Panc1 (cell line): Measurements from ENCODE around the gene MAP2K6. TPM values are rescaled to one million over a fixed set of nuclear protein-coding genes. Genes with fewer than 3 reads are reported as not detected.

ENCODE experiments used
- ATAC-seq: fragments of 200-7000 bp; cut with Tn5 transposase; 2 replicates; pipeline ENCODE4 v1.9.1; 2020; ENCODE audit warnings: mild to moderate bottlenecking, moderate library complexity
- BruUV-seq: library from RNA; stranded (reverse); fragments of 400-500 nt; replicated peaks from 2 replicates; lab custom pipeline; 2021; lab: Mats Ljungman, UMichigan
- CTCF ChIA-PET: fragments of 300-600 bp; sonication (Branson Sonifier 250); formaldehyde crosslinking; loops from one replicate; lab custom pipeline; 2022; ENCODE audit warnings: antibody characterized with exemption; lab: Charles Lee
- POLR2A ChIA-PET: fragments of 300-600 bp; sonication (Branson Sonifier 250); formaldehyde crosslinking; loops from one replicate; lab custom pipeline; 2022; ENCODE audit warnings: antibody characterized with exemption; lab: Charles Lee
- DNase-seq: peaks from one replicate; pipeline ENCODE4 v3.0.0-alpha.2; 2010; ENCODE audit warnings: low read depth, low spot score
- H3K27ac ChIP-seq: 2 replicates; pipeline ENCODE4 v1.5.1; 2011; ENCODE audit warnings: mild to moderate bottlenecking, low read length, inconsistent platforms
- H3K27me3 ChIP-seq: fragments of 200-500 bp; sonication (Bioruptor generic); 2 replicates; pipeline ENCODE4 v1.6.0; 2014; ENCODE audit warnings: low read length, inconsistent platforms; ENCODE audit not compliant: control insufficient read depth, insufficient read depth
- H3K36me3 ChIP-seq: fragments of 200-500 bp; sonication (Bioruptor generic); 2 replicates; pipeline ENCODE4 v1.5.1; 2014; ENCODE audit warnings: inconsistent platforms, mild to moderate bottlenecking, low read length, moderate library complexity; ENCODE audit not compliant: control insufficient read depth, insufficient read depth
- H3K4me1 ChIP-seq: 2 replicates; pipeline ENCODE4 v1.5.1; 2011; ENCODE audit warnings: inconsistent platforms, mild to moderate bottlenecking, low read length, moderate library complexity; ENCODE audit not compliant: control insufficient read depth, insufficient read depth
- H3K4me3 ChIP-seq, 2 experiments: 2 replicates each; pipeline ENCODE4 v1.5.1; 2011 to 2012; ENCODE audit warnings: low read depth in 2 of 2, low read length in 2 of 2, mild to moderate bottlenecking in 2 of 2, inconsistent platforms in 1 of 2, moderate library complexity in 1 of 2
- H3K9me3 ChIP-seq: fragments of 200-500 bp; sonication (Bioruptor generic); 2 replicates; pipeline ENCODE4 v1.5.1; 2014; ENCODE audit warnings: low read depth, mild to moderate bottlenecking, inconsistent platforms, low read length, moderate library complexity; ENCODE audit not compliant: control insufficient read depth, insufficient read depth
- POLR2AphosphoS5 ChIP-seq: IDR thresholded peaks from 2 replicates; pipeline ENCODE4 v1.6.1; 2012; ENCODE audit warnings: mild to moderate bottlenecking, low read depth, low read length, moderate library complexity
- SIN3A ChIP-seq: IDR thresholded peaks from 2 replicates; pipeline ENCODE4 v1.6.1; 2012; ENCODE audit warnings: low read depth, mild to moderate bottlenecking, low read length, moderate library complexity, borderline replicate concordance; ENCODE audit not compliant: insufficient read depth
- TCF7L2 ChIP-seq: IDR thresholded peaks from 2 replicates; pipeline ENCODE4 v1.6.1; 2011; ENCODE audit warnings: mild to moderate bottlenecking, low read depth, low read length, inconsistent platforms
- in situ Hi-C: cut with HindIII; loops from 2 replicates; pipeline ENCODE4 v1.10.0; 2016; ENCODE audit warnings: low sequenced_read_pairs, low pct_unique_long_range_greater_than_20kb
- intact Hi-C: fragments of 100-400 bp; cut with micrococcal nuclease; formaldehyde crosslinking; loops from one replicate; pipeline ENCODE4 v1.10.0; 2022; ENCODE audit not compliant: unreplicated experiment
- total RNA-seq: library from RNA; stranded (reverse); gene quantifications from one replicate; pipeline ENCODE4 v1.2.1, GENCODE V29; 2021; ENCODE audit not compliant: unreplicated experiment
- TF ChIP-seq, protein P1 (sequence below): fragments of 450-650 bp; IDR thresholded peaks from 2 replicates; pipeline ENCODE4 v1.5.1; 2017; ENCODE audit warnings: mild to moderate bottlenecking
- TF ChIP-seq, protein P2 (sequence below), 2 experiments: IDR thresholded peaks; 2 replicates each; pipeline ENCODE4 v1.6.1; 2011 to 2012; ENCODE audit warnings: low read depth in 2 of 2, control low read depth in 1 of 2, low read length in 1 of 2, mild to moderate bottlenecking in 1 of 2, moderate library complexity in 1 of 2; ENCODE audit not compliant: insufficient read depth in 1 of 2

Gene MAP2K6
- total RNA-seq, 1 experiment from 2014 or later, result 11.8 TPM

DNA sequence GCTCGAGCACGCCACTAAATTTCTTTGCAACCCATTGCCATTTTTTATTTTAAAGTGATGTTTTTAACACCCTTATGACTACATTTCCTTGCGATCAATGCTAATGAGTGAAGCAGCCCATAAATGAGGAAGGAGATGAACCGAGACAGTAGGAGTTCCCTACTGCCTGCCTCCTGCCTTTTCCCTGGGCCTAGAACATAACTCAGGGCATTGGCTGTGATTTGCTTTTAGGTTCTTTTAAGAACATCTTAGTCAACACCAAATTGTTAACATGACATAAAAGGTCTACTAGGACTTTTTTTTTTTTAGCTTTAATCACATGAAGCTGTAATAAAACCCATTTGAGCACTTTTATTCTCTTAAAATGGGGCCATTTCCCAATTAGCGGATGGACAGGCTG is 81.3 kb downstream of the MAP2K6 start:
- CTCF ChIA-PET, result interaction anchor here (0.7 kb wide), 1 partner anchor 107 kb away, joined by 4 read pairs; no protein-coding TSS in a partner anchor

DNA sequence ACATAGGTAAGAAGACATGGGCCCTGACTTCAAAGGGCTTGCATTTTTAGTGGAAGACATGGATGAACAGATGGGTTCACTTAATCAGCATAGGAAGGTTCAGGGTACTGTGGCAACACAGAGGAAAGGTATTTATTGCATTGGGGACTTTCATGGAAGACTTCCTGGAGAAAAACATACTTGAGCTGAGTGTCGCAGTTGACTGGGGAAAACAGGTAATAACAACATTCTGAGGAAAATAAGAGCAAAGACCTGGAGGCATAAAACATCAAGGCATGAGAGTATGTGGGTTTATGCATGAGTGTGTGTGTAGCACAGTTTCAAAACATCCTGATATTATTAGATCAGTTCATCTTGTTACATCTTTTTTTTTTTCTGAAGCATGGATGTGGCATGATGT is 82.7 kb downstream of the MAP2K6 start:
- in situ Hi-C loops (no loop called here), intact Hi-C loops (no loop called here)
- ChIA-PET POLR2A (no interaction called here), CTCF (no interaction called here)
- no peak for TF ChIP-seq TCF7L2
- TF ChIP-seq SIN3A, result no peak
- TF ChIP-seq, protein P1, sequence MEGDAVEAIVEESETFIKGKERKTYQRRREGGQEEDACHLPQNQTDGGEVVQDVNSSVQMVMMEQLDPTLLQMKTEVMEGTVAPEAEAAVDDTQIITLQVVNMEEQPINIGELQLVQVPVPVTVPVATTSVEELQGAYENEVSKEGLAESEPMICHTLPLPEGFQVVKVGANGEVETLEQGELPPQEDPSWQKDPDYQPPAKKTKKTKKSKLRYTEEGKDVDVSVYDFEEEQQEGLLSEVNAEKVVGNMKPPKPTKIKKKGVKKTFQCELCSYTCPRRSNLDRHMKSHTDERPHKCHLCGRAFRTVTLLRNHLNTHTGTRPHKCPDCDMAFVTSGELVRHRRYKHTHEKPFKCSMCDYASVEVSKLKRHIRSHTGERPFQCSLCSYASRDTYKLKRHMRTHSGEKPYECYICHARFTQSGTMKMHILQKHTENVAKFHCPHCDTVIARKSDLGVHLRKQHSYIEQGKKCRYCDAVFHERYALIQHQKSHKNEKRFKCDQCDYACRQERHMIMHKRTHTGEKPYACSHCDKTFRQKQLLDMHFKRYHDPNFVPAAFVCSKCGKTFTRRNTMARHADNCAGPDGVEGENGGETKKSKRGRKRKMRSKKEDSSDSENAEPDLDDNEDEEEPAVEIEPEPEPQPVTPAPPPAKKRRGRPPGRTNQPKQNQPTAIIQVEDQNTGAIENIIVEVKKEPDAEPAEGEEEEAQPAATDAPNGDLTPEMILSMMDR, result no peak
- TF ChIP-seq, protein P2, sequence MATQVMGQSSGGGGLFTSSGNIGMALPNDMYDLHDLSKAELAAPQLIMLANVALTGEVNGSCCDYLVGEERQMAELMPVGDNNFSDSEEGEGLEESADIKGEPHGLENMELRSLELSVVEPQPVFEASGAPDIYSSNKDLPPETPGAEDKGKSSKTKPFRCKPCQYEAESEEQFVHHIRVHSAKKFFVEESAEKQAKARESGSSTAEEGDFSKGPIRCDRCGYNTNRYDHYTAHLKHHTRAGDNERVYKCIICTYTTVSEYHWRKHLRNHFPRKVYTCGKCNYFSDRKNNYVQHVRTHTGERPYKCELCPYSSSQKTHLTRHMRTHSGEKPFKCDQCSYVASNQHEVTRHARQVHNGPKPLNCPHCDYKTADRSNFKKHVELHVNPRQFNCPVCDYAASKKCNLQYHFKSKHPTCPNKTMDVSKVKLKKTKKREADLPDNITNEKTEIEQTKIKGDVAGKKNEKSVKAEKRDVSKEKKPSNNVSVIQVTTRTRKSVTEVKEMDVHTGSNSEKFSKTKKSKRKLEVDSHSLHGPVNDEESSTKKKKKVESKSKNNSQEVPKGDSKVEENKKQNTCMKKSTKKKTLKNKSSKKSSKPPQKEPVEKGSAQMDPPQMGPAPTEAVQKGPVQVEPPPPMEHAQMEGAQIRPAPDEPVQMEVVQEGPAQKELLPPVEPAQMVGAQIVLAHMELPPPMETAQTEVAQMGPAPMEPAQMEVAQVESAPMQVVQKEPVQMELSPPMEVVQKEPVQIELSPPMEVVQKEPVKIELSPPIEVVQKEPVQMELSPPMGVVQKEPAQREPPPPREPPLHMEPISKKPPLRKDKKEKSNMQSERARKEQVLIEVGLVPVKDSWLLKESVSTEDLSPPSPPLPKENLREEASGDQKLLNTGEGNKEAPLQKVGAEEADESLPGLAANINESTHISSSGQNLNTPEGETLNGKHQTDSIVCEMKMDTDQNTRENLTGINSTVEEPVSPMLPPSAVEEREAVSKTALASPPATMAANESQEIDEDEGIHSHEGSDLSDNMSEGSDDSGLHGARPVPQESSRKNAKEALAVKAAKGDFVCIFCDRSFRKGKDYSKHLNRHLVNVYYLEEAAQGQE (IDR thresholded peaks at IDR 0.05; ENCODE audit: insufficient read depth in 1 of 2, low read depth in 2 of 2, low read length in 1 of 2), result no peak
- no peak for TF ChIP-seq POLR2AphosphoS5
- no peak overlapping the region for H3K4me3 ChIP-seq
- no peaks in the 10 kb centered on the region for H3K9me3 ChIP-seq
- DNase-seq (no peak), ATAC-seq (no peak)
- no peak overlapping the region for H3K27ac ChIP-seq
- H3K36me3 ChIP-seq, result no peaks in the 10 kb centered on the region
- H3K4me1 ChIP-seq, result peaks cover 20% of the 10 kb centered on the region
- BruUV-seq, result no TSS peak
- no peaks in the 10 kb centered on the region for H3K27me3 ChIP-seq

More for the DNA sequence above, 81.3 kb downstream of the MAP2K6 start:
- TF ChIP-seq TCF7L2 (no peak), SIN3A (no peak), POLR2AphosphoS5 (no peak)
- TF ChIP-seq, protein P2 (IDR thresholded peaks at IDR 0.05; ENCODE audit: insufficient read depth in 1 of 2, low read depth in 2 of 2, low read length in 1 of 2), result no peak
- TF ChIP-seq, protein P1, result no peak
- POLR2A ChIA-PET, result no interaction called here
- no peak overlapping the region for H3K4me3 ChIP-seq
- intact Hi-C loops (no loop called here), in situ Hi-C loops (no loop called here)
- no peaks in the 10 kb centered on the region for H3K27me3 ChIP-seq
- no peak overlapping the region for H3K27ac ChIP-seq
- peaks cover 8% of the 10 kb centered on the region for H3K4me1 ChIP-seq
- H3K9me3 ChIP-seq, result no peaks in the 10 kb centered on the region
- ATAC-seq (no peak), DNase-seq (no peak)
- no TSS peak for BruUV-seq
- H3K36me3 ChIP-seq, result no peaks in the 10 kb centered on the region
